ENCODE results near the gene MUC15. TPM values are rescaled to one million over a fixed set of nuclear protein-coding genes. Genes with fewer than 3 reads are reported as not detected.

Gene MUC15
- total RNA-seq, 4 donors from 2014 or later = 0.93 to 10.2 (median 1.1) TPM; not detected in 1

DNA sequence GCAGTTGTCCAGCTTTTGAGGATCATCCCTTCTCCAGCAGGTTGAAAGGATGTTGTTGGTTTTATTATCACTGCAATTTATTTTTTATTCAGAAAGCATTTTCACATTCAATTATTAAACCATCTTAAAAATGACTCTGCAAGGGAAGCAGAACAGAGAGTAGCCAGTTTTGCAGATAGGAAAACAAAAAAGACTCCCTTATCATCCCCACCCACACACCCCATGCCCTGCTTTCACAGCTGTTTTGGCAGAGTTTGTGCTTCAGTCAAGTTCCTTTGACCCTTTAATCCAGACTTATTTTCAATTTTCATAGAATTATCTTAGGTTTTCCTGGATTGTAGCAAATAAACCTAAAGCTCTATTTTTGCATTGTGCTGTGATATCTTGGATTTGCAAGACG, 44.4 kb downstream of the MUC15 start:
- 50 to 53% methylated on average over 1 of the region's 1 CpG for WGBS, 2 donors (ENCODE audit: low coverage in 1 of 2)
- ATAC-seq = no peak
- no peaks in the 10 kb centered on the region for H3K27me3 ChIP-seq
- H3K27ac ChIP-seq = no peak overlapping the region
- no peaks in the 10 kb centered on the region for H3K9me3 ChIP-seq
- no peaks in the 10 kb centered on the region for H3K36me3 ChIP-seq
- TF ChIP-seq, protein P1, sequence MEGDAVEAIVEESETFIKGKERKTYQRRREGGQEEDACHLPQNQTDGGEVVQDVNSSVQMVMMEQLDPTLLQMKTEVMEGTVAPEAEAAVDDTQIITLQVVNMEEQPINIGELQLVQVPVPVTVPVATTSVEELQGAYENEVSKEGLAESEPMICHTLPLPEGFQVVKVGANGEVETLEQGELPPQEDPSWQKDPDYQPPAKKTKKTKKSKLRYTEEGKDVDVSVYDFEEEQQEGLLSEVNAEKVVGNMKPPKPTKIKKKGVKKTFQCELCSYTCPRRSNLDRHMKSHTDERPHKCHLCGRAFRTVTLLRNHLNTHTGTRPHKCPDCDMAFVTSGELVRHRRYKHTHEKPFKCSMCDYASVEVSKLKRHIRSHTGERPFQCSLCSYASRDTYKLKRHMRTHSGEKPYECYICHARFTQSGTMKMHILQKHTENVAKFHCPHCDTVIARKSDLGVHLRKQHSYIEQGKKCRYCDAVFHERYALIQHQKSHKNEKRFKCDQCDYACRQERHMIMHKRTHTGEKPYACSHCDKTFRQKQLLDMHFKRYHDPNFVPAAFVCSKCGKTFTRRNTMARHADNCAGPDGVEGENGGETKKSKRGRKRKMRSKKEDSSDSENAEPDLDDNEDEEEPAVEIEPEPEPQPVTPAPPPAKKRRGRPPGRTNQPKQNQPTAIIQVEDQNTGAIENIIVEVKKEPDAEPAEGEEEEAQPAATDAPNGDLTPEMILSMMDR (IDR thresholded peaks at IDR 0.05) = no peak
- no peak for TF ChIP-seq POLR2A (IDR thresholded peaks at IDR 0.05)
- no peak for TF ChIP-seq EP300 (IDR thresholded peaks at IDR 0.05)
- no peak for TF ChIP-seq POLR2AphosphoS5 (IDR thresholded peaks at IDR 0.05)
- no peaks in the 10 kb centered on the region for H3K4me1 ChIP-seq
- no peak overlapping the region for H3K4me3 ChIP-seq

DNA sequence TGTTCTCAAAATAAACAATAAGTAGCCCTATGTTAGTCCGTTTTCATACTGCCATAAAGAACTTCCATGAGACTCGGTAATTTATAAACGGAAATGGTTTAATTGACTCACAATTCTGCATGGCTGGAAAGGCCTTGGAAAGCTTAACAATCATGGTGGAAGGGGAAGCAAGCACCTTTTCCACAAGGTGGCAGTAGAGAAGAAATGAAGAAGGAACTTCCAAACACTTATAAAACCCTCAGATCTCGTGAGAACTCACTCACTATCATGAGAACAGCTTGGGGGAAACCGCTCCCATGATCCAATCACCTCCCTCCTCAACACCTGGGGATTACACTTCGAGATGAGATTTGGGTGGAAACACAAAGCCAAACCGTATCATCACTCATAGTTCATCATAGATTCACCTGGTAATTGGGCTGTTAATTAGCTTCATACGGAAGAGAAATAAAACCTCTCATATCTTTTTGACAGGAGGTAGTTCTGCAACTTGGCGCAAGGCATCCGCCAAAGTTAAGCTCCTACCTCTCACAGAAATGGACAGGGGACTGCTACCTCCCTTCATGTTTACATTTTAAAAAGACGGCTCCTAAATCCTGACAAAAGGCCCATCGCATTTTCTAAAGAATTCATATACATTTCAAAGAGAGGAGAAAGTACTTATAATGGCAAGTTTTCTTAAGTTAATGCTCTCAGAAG, 49.0 kb downstream of the MUC15 start:
- Histone ChIP-seq H3K27ac (no peak overlapping the region), H3K36me3 (no peaks in the 10 kb centered on the region), H3K27me3 (no peaks in the 10 kb centered on the region), H3K4me1 (no peaks in the 10 kb centered on the region), H3K9me3 (no peaks in the 10 kb centered on the region), H3K4me3 (no peak overlapping the region)
- WGBS, 2 donors (ENCODE audit: low coverage in 1 of 2) = 69 to 88% methylated on average over 8 to 12 of the region's 12 CpGs
- TF ChIP-seq POLR2AphosphoS5 (IDR thresholded peaks at IDR 0.05) (no peak), EP300 (IDR thresholded peaks at IDR 0.05) (no peak), POLR2A (IDR thresholded peaks at IDR 0.05) (no peak)
- TF ChIP-seq, protein P1 (IDR thresholded peaks at IDR 0.05) = peak in 1 of 4 experiments; percentile 21
- no peak for ATAC-seq

DNA sequence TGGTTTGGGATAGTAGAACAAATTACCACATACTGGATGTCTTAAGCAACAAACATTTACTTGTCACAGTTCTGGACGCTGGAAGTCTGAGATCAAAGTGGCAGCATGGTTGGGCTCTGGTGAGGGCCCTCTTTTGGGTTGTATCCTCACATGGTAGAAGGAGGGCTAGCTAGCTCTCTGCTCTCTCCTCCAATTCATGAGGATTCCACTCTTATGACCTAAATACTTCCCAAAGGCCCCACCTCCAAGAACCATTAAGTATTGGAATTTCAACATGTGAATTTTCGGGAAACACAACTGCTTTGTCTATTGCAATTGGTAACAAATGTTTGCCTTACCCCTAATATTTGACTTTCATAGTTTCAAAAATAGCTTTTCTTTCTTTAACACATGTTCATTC, 52.6 kb downstream of the MUC15 start:
- H3K36me3 ChIP-seq = no peaks in the 10 kb centered on the region
- TF ChIP-seq POLR2AphosphoS5 (IDR thresholded peaks at IDR 0.05) (no peak), POLR2A (IDR thresholded peaks at IDR 0.05) (no peak), EP300 (IDR thresholded peaks at IDR 0.05) (no peak)
- TF ChIP-seq, protein P1 (IDR thresholded peaks at IDR 0.05) = no peak
- H3K27me3 ChIP-seq = no peaks in the 10 kb centered on the region
- H3K27ac ChIP-seq = no peak overlapping the region
- 79 to 86% methylated on average over 2 of the region's 2 CpGs for WGBS, 2 donors (ENCODE audit: low coverage in 1 of 2)
- H3K4me1 ChIP-seq = no peaks in the 10 kb centered on the region
- H3K9me3 ChIP-seq = no peaks in the 10 kb centered on the region
- H3K4me3 ChIP-seq = no peak overlapping the region
- no peak for ATAC-seq

DNA sequence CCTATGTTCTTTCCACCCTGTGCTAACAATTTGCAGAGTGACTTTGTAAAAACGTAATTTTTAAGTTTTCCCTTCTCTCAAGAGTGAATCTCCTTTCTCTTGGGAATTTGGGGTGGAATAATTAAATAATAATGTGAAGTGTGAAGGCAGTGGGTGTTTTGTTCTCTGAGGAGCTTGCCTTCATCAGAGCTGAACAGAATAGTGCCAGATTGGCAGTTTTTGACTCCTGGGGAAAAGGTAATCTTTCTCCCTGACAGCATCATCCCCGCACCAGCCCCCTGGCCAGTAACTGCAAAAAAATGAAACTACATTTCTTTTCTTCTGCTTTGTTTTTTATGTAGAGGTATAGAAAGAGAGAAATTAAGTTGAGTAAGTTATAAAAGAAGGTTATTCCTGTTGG, 59.9 kb downstream of the MUC15 start:
- no peak overlapping the region for H3K27ac ChIP-seq
- H3K36me3 ChIP-seq = no peaks in the 10 kb centered on the region
- H3K4me3 ChIP-seq = no peak overlapping the region
- TF ChIP-seq, protein P1 (IDR thresholded peaks at IDR 0.05) = no peak
- TF ChIP-seq EP300 (IDR thresholded peaks at IDR 0.05) = no peak
- TF ChIP-seq POLR2A (IDR thresholded peaks at IDR 0.05) = no peak
- no peak for TF ChIP-seq POLR2AphosphoS5 (IDR thresholded peaks at IDR 0.05)
- 76 to 90% methylated on average over 2 of the region's 2 CpGs for WGBS, 2 donors (ENCODE audit: low coverage in 1 of 2)
- no peak for ATAC-seq
- no peaks in the 10 kb centered on the region for H3K27me3 ChIP-seq
- no peaks in the 10 kb centered on the region for H3K9me3 ChIP-seq
- no peaks in the 10 kb centered on the region for H3K4me1 ChIP-seq

DNA sequence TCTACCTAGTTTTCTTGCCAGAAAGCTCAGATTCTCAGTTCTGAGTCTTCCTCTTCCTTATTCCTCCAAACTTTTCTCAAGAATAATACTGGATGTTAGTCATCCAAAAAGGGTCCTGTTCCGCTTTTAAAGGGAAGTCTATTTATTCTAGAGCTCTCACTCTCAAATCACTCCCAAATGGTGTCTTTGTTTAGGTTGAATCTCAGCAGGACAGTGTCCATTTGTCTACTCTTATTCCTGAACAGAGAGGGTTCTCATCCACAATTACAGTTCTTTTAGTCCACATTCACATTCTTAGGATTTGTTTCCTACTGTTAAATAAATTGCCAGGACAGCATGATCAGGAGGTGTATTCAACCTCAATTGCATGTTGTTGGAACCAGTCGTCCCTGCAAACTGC, 61.3 kb downstream of the MUC15 start:
- TF ChIP-seq POLR2A (IDR thresholded peaks at IDR 0.05) (no peak), POLR2AphosphoS5 (IDR thresholded peaks at IDR 0.05) (no peak), EP300 (IDR thresholded peaks at IDR 0.05) (no peak)
- TF ChIP-seq, protein P1 (IDR thresholded peaks at IDR 0.05) = no peak
- Histone ChIP-seq H3K4me1 (no peaks in the 10 kb centered on the region), H3K36me3 (no peaks in the 10 kb centered on the region), H3K27ac (no peak overlapping the region), H3K4me3 (no peak overlapping the region), H3K27me3 (no peaks in the 10 kb centered on the region), H3K9me3 (no peaks in the 10 kb centered on the region)
- WGBS, 2 donors (ENCODE audit: low coverage in 1 of 2) = 61 to 64% methylated on average over 2 of the region's 2 CpGs
- ATAC-seq = no peak
